GM19099 (cell line): ENCODE data around the gene THNSL1.

Source experiments
- POLR2A ChIP-seq: IDR thresholded peaks from 3 replicates; pipeline ENCODE4 v1.6.1; 2011; ENCODE audit warnings: low read depth; ENCODE audit not compliant: insufficient read length; ENCODE audit errors: extremely low read depth

THNSL1 gene

GRCh38 chr10:25068152-25069058 is 52.0 kb downstream of the THNSL1 start:
- no peak for TF ChIP-seq POLR2A

- TF ChIP-seq POLR2A, result no peak
Measured at GRCh38 chr10:25071227-25071626, 54.8 kb downstream of the THNSL1 start.

GRCh38 chr10:25072786-25073185 is 56.4 kb downstream of the THNSL1 start:
- TF ChIP-seq POLR2A, result no peak

GRCh38 chr10:25075825-25076224 is 59.4 kb downstream of the THNSL1 start:
- no peak for TF ChIP-seq POLR2A
